DND-41 (cell line): ENCODE results near the gene HDLBP.

ENCODE experiments used
- EZH2 ChIP-seq: IDR thresholded peaks from 3 replicates; pipeline ENCODE4 v1.6.1; 2012; ENCODE audit warnings: borderline replicate concordance, low read depth, mild to moderate bottlenecking, moderate library complexity, low read length, inconsistent platforms; ENCODE audit not compliant: severe bottlenecking
- TF ChIP-seq, protein P1 (sequence below): IDR thresholded peaks from 2 replicates; pipeline ENCODE4 v1.5.1; 2012; ENCODE audit warnings: borderline replicate concordance, low read length, moderate library complexity, mild to moderate bottlenecking; ENCODE audit not compliant: poor library complexity, severe bottlenecking; ENCODE audit errors: extremely low read depth

DNA sequence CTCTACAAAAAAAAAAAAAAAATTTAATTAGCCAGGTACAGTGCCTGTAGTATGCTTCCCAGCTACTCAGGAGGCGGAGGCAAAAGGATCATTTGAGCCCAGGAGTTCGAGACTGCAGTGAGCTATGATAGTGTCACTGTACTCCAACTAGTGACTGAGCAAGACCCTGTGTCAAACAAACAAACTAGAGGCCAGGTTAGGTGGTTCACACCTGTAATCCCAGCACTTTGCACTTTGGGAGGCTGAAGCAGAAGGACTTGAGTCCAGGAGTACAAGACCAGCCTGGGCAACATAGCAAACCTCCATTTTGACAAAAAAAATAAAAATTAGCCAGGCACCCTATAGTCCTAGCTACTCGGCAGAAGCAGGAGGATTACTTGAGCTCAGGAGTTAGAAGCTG lies 13.4 kb downstream of the HDLBP start:
- TF ChIP-seq, protein P1, sequence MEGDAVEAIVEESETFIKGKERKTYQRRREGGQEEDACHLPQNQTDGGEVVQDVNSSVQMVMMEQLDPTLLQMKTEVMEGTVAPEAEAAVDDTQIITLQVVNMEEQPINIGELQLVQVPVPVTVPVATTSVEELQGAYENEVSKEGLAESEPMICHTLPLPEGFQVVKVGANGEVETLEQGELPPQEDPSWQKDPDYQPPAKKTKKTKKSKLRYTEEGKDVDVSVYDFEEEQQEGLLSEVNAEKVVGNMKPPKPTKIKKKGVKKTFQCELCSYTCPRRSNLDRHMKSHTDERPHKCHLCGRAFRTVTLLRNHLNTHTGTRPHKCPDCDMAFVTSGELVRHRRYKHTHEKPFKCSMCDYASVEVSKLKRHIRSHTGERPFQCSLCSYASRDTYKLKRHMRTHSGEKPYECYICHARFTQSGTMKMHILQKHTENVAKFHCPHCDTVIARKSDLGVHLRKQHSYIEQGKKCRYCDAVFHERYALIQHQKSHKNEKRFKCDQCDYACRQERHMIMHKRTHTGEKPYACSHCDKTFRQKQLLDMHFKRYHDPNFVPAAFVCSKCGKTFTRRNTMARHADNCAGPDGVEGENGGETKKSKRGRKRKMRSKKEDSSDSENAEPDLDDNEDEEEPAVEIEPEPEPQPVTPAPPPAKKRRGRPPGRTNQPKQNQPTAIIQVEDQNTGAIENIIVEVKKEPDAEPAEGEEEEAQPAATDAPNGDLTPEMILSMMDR: no peak
- no peak for TF ChIP-seq EZH2
